GM19328 (cell line): Measurements from ENCODE around the gene TSPY4.
"Not testable (repeated sequence)": the region's sequence is repeated elsewhere in the genome, so short reads cannot be mapped to it uniquely, and the experiment has no call there.

Source experiments
- ATAC-seq: cut with Tn5 transposase; IDR thresholded peaks from one replicate; pipeline ENCODE4 v1.9.1; 2021; ENCODE audit warnings: mild to moderate bottlenecking, moderate library complexity; ENCODE audit not compliant: unreplicated experiment

The TSPY4 gene, protein sequence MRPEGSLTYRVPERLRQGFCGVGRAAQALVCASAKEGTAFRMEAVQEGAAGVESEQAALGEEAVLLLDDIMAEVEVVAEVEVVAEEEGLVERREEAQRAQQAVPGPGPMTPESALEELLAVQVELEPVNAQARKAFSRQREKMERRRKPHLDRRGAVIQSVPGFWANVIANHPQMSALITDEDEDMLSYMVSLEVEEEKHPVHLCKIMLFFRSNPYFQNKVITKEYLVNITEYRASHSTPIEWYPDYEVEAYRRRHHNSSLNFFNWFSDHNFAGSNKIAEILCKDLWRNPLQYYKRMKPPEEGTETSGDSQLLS

GRCh38 chrY:9337164-9337563 lies at the start of gene TSPY4:
Gene TSPY4 (plus strand): TSS chrY:9337464. CDS start chrY:9337510, 46 bp downstream.
- not testable (repeated sequence) for ATAC-seq

- no peak for ATAC-seq
Observed at GRCh38 chrY:9320996-9321395, 16.3 kb upstream of the TSPY4 start.

- ATAC-seq: not testable (repeated sequence)
Observed at GRCh38 chrY:9357497-9357896, 20.2 kb downstream of the TSPY4 start, which contains the start of gene TSPY8. Gene TSPY8 (plus strand): TSS chrY:9357797. CDS start chrY:9357843, 46 bp downstream.
